Mesangial cell (primary cell): ENCODE data around the gene ZFAND6. TPM values are rescaled to one million over a fixed set of nuclear protein-coding genes. Genes with fewer than 3 reads are reported as not detected.

Source experiments
- total RNA-seq: library from RNA; depleted of rRNA; stranded (reverse); fragments of >200 nt; gene quantifications from 2 replicates; pipeline ENCODE4 v1.2.3, GENCODE V29; 2015

Gene ZFAND6
- total RNA-seq: 67.9 and 77.7 TPM in 2 replicates

DNA sequence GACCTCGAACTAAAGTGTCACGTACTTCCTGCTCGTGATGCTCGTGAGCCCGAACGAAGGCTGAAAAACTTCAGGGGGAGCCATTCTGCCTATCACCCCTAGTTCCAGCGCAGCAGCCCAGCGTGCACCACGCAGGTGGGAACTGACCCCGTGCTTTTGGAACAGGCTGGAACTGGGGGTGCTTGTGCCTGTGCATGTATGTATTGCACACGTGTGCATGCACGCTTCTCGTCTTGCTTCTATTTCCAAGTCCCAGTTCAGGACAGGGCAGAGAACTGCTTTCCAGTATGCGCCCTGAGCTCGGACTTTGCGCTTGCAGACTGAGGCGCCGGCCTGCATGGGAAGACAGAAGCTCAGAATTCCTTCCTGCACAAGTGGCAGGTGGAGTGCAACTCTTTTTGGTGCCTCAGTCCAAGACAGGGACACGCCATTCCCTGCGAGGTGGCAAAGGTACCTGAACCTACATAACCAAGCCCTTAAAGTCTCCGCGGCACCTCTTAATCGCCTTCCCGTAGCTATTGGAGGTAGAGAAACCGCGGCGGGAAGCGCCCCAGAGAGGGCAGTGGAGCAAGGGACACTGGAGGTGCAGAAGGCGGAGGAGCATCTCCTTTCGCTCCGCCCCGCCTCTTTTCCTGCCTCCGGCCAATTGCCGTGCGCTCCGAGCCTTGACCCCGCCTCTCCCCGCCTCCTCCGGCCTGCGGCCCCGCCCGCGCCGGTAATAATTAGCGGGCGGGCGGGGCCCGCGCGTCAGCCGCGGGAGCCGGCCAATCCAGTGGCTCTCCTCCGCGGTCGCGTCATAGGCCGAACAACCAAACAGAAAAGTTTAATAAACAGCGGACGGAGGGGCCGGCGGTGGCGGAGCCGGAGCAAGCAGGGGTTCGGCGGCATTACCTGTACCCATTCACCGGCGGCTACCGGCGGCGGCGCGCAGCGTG, at the start of gene ZFAND6:
Gene ZFAND6 (plus strand): TSS at position 826 of the 935 bp plus-strand sequence. CDS start 60,669 bp downstream, outside the sequence.

DNA sequence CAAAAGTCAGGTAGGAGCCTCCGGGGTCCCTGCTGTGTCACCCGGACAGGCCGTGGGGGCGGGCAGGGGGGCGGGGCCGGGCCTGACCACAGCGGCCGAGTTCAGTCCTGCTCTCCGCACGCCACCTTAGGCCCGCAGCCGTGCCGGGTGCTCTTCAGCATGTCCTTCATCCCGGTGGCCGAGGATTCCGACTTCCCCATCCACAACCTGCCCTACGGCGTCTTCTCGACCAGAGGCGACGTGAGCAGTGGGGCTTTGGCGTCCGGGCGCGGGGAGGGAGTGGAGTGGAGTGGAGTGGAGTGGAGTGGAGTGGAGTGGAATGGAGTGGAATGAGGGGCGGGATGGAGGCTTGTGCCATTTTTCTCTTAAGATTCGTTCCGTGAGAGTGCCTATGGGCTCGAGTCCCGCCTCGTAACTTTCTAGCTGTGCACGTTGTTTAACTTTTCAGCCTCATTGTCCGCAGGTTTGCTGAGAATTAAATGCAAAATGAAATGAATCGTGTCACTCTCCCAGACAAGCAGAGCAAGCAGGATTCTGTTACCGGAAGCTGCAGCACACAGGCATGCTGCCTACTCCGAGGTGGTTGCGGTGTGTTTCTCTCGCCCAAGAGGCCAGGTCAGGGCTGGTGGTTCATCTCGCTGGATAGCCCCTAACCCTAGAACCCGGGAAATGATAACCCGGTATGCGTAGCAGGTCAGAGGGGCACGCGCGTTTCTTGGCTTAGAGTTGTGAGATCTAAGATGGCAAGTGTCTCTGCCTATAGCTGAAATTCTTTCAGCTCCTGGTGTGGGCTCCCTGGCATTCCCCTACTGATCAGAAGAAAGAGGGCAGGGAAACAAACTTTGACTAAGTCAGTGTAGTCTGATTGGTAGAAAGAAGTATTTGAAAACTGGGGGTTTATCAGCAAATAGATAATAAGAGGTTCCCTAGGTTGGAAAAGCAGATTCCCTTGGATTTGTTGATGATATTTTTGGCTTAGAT, 93.7 kb downstream of the ZFAND6 start, which contains the start of gene FAH:
Gene FAH (plus strand): TSS at position 104 of the 981 bp plus-strand sequence. CDS start 56 bp downstream, at position 160.

Other genes with a start within 250 kb of the ZFAND6 start
- 18.3 and 29.8 TPM in 2 replicates for gene MTHFS, start 162.7 kb upstream of the ZFAND6 start, total RNA-seq
- not detected in 2 replicates for gene BCL2A1, start 88.5 kb upstream of the ZFAND6 start, total RNA-seq
- 45.0 and 51.2 TPM in 2 replicates for gene FAH, start 93.3 kb downstream of the ZFAND6 start, total RNA-seq
- gene CTXND1, start 192.5 kb downstream of the ZFAND6 start, total RNA-seq: not detected in 2 replicates